Limb (tissue), 2 donors: Measurements from ENCODE around the gene RPS14.
"Not testable (repeated sequence)": the region's sequence is repeated elsewhere in the genome, so short reads cannot be mapped to it uniquely, and the experiment has no call there.

Experiments used
- DNase-seq, 2 donors: peaks; one replicate each; pipeline ENCODE4 v3.0.0-alpha.2; 2016; ENCODE audit errors: extremely low spot score in 2 of 2

RPS14 gene

DNA sequence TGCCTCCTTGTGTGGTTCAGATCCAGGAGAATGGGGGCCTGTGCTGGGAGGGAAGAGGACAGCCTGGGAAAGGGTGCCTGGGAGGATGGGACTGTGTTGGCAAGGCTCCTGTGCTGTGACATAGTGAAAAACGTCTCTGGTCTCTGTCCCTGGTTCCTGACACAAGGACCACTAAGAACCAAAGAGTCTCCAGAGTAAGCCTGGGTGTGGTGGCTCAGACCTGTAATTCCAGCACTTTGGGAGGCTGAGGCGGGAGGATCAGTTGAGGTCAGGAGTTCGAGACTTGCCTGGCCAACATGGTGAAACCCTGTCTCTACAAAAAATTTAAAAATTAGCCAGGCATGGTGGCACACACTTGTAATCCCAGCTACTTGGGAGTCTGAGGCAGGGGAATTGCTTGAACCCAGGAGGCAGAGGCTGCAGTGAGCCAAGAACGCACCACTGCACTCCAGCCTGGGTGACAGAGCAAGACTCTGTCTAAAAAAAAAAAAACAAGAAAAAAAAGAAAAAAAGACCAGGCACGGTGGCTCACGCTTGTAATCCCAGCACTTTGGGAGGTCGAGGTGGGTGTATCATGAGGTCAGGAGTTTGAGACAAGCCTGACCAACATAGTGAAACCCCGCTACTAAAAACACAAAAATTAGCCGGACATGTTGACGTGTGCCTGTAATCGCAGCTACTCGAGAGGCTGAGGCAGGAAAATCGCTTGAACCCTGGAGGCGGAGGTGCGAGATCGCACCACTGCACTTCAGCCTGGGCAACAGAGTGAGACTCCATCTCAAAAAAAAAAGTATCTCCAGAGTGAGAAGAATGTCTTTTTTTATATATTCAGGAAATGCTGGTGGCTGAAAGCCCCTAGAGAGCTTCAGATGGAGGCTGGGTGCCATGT is 35.4 kb downstream of the RPS14 start:
- not testable (repeated sequence) for DNase-seq

GRCh38 chr5:150413176-150413901 is 36.2 kb downstream of the RPS14 start:
- no peak for DNase-seq

- peak; percentile 43 to 75 for DNase-seq
Observed at GRCh38 chr5:150412319-150413175, 37.0 kb downstream of the RPS14 start, which contains the start of gene CD74. Gene CD74, minus strand, starts transcription at chr5:150412910. Its CDS starts 161 bp downstream, at chr5:150412749.

DNA sequence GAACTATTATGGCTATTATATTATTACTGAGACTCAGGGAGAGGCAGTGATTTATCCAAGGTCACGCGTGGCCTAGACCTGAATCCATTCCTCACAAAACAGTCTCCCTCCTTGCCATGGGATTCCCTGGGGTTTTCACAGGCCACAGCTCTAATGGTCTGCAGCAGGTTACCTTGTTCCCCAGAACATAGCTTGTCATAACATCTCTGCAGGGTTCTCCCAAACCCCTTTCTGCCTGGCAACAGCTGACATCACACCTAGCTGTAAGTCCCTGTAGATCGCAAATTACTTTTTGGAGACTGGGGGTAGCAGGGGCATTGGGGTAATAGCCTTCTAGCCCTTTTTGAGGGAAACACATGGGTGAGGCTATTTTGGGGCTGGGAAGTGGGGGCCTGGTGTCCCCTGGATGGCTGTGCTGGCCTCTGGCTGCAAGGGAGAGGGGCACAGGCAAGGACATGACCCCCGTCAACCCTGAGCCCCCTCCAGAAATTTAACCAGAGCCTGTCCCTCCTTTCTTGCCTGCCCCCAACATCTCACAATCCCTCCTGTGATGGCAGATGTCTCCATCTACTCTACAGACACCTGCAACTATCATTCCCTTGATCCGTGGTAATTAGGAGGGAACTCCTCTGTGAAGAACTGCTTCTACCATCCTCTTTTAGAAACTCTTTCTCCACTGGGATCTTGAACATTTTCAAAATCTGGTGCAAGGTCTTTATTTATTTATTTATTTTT is 38.1 kb downstream of the RPS14 start:
- DNase-seq, result no peak

DNA sequence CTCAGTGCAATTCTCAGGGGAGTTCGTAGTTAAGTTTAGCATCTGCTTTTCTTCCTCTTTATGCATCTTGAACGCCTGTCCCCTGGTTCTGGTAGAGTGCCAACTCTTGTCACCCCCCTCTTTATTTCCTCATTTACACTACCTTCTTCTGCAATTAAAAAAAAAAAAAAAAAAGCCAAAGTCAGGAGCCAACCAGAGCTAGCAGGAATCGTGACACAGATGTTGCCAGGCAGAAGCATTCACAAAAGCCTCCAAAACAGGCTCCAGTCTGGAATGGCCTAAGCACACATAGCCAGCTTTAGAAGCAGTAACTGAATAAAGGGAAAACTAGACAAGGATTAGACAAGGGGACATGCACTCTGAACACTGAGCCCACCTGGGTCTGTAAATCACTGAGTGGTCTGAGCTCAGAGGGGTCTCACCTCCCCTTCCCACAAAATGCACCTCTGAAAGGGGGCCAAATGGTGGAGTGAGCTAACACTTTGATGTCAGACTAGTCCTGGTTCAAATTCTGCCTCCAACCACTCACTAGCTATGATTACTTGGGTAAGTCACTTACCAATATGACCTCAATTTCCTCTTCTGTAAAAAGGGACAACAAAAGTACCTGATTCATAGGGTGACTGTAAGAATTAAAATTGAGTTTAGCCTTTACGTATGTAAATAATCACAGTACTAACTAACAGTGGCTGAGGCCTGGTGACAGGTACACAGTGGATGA is 38.9 kb downstream of the RPS14 start:
- peak; percentile 68 to 73 for DNase-seq

GRCh38 chr5:150409638-150410523 is 39.7 kb downstream of the RPS14 start:
- DNase-seq, result peak; percentile 80 to 85

DNA sequence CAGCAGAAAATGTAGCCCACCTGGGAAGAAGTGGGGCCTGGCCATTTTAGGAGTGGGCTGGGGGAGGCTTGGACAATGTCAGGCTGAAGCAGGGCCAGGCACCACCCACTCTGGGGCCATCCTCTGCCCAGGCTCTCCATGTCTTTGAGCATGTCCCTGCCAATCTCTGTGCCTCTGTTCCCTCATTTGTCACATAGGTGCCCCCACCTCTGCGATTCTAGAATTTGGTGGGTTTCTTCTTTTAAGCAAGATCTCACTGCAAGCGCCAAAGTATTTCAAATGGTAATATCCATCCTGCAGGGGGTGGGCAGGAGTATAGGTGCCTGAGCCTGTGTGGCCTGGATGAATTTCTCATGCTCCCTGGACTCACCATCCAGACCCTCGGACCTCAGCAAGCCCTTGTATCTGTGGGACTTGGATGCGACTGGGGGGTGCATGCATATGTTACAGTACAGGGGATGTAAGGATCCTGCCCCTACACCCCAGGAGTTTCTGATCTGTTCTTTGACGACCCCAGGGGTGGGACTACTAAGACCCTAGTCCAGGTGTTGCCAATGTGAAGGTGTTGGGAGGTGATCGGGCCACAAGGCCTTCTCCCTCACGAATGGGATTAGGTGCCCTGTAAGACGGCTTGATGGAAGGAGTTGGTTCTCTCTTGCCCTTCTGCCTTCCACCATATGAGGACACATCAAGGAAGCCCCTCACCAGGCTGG is 41.2 kb downstream of the RPS14 start:
- DNase-seq, result no peak

DNA sequence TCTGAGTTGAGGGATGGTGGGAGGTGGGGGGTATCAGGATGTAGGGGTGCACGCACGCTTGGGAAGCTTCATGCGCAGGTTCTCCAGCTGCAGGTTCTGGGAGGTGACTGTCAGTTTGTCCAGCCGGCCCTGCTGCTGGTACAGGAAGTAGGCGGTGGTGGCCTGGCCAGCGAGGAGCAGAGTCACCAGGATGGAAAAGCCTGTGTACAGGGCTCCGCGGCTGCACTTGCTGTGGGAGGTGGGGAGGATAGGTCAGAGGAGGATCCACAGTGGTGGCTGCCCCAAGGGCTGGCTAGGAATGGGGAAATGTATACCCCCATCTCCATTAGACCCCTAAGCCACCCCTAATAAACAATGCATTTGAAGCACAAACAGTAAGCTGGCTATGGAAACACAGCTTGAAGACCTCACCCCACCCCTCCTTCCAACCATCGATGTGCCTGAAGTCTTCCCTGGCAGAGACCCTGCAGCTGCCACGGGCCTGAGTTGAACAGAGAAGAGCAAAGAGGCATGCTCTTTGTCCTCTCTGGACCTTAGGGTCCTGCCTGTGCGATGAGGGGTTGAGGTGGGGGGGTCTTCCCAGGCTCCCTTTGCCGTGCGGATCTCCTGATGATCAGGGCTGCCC is 42.3 kb downstream of the RPS14 start:
- no peak for DNase-seq

- DNase-seq, result no peak
Observed at GRCh38 chr5:150406723-150407095, 42.8 kb downstream of the RPS14 start.

- no peak for DNase-seq
Observed at GRCh38 chr5:150406103-150406722, 43.3 kb downstream of the RPS14 start.

- DNase-seq, result no peak
Observed at GRCh38 chr5:150404941-150405816, 44.4 kb downstream of the RPS14 start.

GRCh38 chr5:150404535-150404934 is 45.0 kb downstream of the RPS14 start:
- no peak for DNase-seq

DNA sequence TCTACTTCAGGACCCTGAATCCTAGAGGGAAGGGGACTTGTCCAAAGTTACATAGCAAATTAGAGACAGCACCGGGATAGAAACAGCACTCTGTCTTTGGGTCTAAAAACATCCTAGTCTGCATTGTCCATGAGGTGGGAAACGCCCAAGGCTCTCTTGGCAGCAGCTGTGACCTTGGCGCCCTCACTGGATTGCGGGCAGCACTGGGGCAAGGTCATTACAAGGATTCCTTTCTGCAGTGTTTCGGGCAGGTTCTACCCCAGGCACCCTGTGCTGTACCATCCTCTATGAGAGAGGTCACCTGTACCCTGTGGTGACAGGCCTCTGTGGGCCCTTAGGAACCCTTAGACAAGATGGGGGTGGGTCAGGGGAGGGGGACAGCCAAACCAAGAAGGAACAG is 45.4 kb downstream of the RPS14 start:
- no peak for DNase-seq

- no peak for DNase-seq
Observed at GRCh38 chr5:150402901-150403342, 46.6 kb downstream of the RPS14 start.

DNA sequence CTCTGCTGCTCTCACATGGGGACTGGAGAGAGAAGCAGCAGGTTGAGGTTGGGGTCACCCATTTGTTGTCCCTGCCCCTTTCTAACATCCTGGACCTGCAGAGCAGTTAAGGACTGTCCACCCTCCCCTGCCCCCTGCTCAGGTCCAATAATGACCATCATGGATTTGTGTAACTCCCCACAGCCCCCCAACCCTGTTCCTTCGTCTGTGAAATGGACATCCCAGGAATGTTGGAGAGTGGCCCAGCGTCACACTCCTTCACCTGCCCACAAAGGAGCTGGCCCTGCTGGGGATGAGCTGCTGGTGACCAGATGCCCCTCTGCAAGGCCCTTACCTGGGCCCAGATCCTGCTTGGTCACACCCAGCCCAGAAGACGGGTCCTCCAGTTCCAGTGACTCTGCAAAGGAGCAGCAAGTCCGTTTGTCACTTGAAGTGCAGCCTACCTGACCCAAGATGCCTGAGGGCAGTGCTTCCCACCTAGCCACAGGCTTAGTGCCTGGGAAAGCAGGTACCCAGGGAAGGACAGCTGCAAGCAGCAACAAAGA is 47.2 kb downstream of the RPS14 start:
- DNase-seq, result no peak
